HG02981 (cell line): ENCODE results near the gene ANKRD11.
"Not testable (repeated sequence)": the region's sequence is repeated elsewhere in the genome, so short reads cannot be mapped to it uniquely, and the experiment has no call there.

ENCODE experiments used
- ATAC-seq: cut with Tn5 transposase; IDR thresholded peaks from one replicate; pipeline ENCODE4 v1.9.1; 2021; ENCODE audit warnings: mild to moderate bottlenecking, moderate library complexity; ENCODE audit not compliant: unreplicated experiment

Gene ANKRD11

GRCh38 chr16:89334988-89335802 lies 155.2 kb downstream of the ANKRD11 start:
- ATAC-seq, result no peak

GRCh38 chr16:89334461-89334860 lies 155.9 kb downstream of the ANKRD11 start:
- no peak for ATAC-seq

GRCh38 chr16:89334050-89334449 lies 156.3 kb downstream of the ANKRD11 start:
- no peak for ATAC-seq

- ATAC-seq, result not testable (repeated sequence)
Observed at GRCh38 chr16:89333401-89334001, 156.9 kb downstream of the ANKRD11 start.

- ATAC-seq, result no peak
Observed at GRCh38 chr16:89332902-89333245, 157.5 kb downstream of the ANKRD11 start.

- ATAC-seq, result no peak
Observed at GRCh38 chr16:89332243-89332901, 158.0 kb downstream of the ANKRD11 start.

- ATAC-seq, result no peak
Observed at GRCh38 chr16:89331371-89332109, 158.8 kb downstream of the ANKRD11 start.

- no peak for ATAC-seq
Observed at GRCh38 chr16:89330177-89330856, 160.0 kb downstream of the ANKRD11 start.

- ATAC-seq, result not testable (repeated sequence)
Observed at GRCh38 chr16:89329830-89330176, 160.6 kb downstream of the ANKRD11 start.

- ATAC-seq, result not testable (repeated sequence)
Observed at GRCh38 chr16:89328412-89329400, 161.7 kb downstream of the ANKRD11 start.

GRCh38 chr16:89326721-89327120 lies 163.6 kb downstream of the ANKRD11 start:
- no peak for ATAC-seq

GRCh38 chr16:89325861-89326471 lies 164.4 kb downstream of the ANKRD11 start:
- ATAC-seq, result no peak

- ATAC-seq, result peak; percentile 57
Observed at GRCh38 chr16:89324056-89325010, 166.0 kb downstream of the ANKRD11 start.

- ATAC-seq, result no peak
Observed at GRCh38 chr16:89323120-89323960, 167.0 kb downstream of the ANKRD11 start.

- ATAC-seq, result no peak
Observed at GRCh38 chr16:89322321-89323119, 167.8 kb downstream of the ANKRD11 start.

GRCh38 chr16:89320782-89321501 lies 169.4 kb downstream of the ANKRD11 start:
- no peak for ATAC-seq
